K562 (cell line): ENCODE measurements around the gene STUM.

ENCODE experiments used
- EZH2 ChIP-seq: IDR thresholded peaks from 2 replicates; pipeline ENCODE4 v1.6.1; 2012; ENCODE audit warnings: low read depth, mild to moderate bottlenecking, inconsistent platforms, low read length, borderline replicate concordance
- POLR2A ChIP-seq: fragments of 450-650 bp; conservative IDR thresholded peaks from 2 replicates; pipeline ENCODE4 v1.6.1; 2016
- ZNF217 ChIP-seq: sonication (generic); formaldehyde crosslinking; IDR thresholded peaks from 2 replicates; pipeline ENCODE4 v1.8.0; 2022; ENCODE audit warnings: mild to moderate bottlenecking, missing genetic modification reagents
- ZNF263 ChIP-seq: sonication (generic); formaldehyde crosslinking; IDR thresholded peaks from 2 replicates; pipeline ENCODE4 v1.8.0; 2022; ENCODE audit warnings: mild to moderate bottlenecking, missing genetic modification reagents, borderline replicate concordance
- TF ChIP-seq, protein P1 (sequence below): sonication (generic); formaldehyde crosslinking; IDR thresholded peaks from 2 replicates; pipeline ENCODE4 v1.9.0; 2022; ENCODE audit warnings: mild to moderate bottlenecking, missing genetic modification reagents

GRCh38 chr1:226533220-226533619 lies 15.3 kb upstream of the STUM start:
- TF ChIP-seq EZH2 (no peak), ZNF263 (CRISPR knock-in tag) (no peak), ZNF217 (no peak), POLR2A (no peak)
- TF ChIP-seq, protein P1, sequence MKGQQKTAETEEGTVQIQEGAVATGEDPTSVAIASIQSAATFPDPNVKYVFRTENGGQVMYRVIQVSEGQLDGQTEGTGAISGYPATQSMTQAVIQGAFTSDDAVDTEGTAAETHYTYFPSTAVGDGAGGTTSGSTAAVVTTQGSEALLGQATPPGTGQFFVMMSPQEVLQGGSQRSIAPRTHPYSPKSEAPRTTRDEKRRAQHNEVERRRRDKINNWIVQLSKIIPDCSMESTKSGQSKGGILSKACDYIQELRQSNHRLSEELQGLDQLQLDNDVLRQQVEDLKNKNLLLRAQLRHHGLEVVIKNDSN, result no peak
